ENCODE measurements around the gene PRSS53. TPM values are rescaled to one million over a fixed set of nuclear protein-coding genes. Genes with fewer than 3 reads are reported as not detected.

Gene PRSS53
- total RNA-seq, 2 experiments from 2014 or later, result 3.4 to 5.3 TPM

- CTCF ChIA-PET, result no interaction called here
- Mint-ChIP-seq H3K4me3 (no peak overlapping the region), H3K4me1 (ENCODE audit: low read depth) (peaks cover 6% of the 10 kb centered on the region), H3K36me3 (peaks cover 10% of the 10 kb centered on the region), H3K9me3 (no peaks in the 10 kb centered on the region), H3K27me3 (no peaks in the 10 kb centered on the region), H3K27ac (no peak overlapping the region)
- intact Hi-C loops (cut with micrococcal nuclease), result no loop called here
- no peak for DNase-seq
- POLR2A ChIA-PET, result interaction anchor here (1.4 kb wide), 1 partner anchor 29 kb away, joined by 3 read pairs; no protein-coding TSS in a partner anchor
These were observed 1.3 kb downstream of the PRSS53 start for GRCh38 chr16:31087481-31087880.

- no peak overlapping the region for H3K4me3 Mint-ChIP-seq
- H3K27me3 Mint-ChIP-seq, result no peaks in the 10 kb centered on the region
- peaks cover 10% of the 10 kb centered on the region for H3K36me3 Mint-ChIP-seq
- H3K27ac Mint-ChIP-seq, result no peak overlapping the region
- POLR2A ChIA-PET, result interaction anchor here (1.3 kb wide), 1 partner anchor 12 kb away, joined by 5 read pairs; the partner anchor contains the start of genes ZNF646 and ZNF668
- peaks cover 8% of the 10 kb centered on the region for H3K4me1 Mint-ChIP-seq (ENCODE audit: low read depth)
- H3K9me3 Mint-ChIP-seq, result no peaks in the 10 kb centered on the region
- CTCF ChIA-PET, result no interaction called here
- DNase-seq, result no peak
- intact Hi-C loops (cut with micrococcal nuclease), result no loop called here
These were observed 2.2 kb downstream of the PRSS53 start for GRCh38 chr16:31086629-31086906.

- no peak for DNase-seq
- POLR2A ChIA-PET, result interaction anchor here (1.3 kb wide), 1 partner anchor 12 kb away, joined by 5 read pairs; the partner anchor contains the start of genes ZNF646 and ZNF668
- CTCF ChIA-PET, result no interaction called here
- H3K27me3 Mint-ChIP-seq, result no peaks in the 10 kb centered on the region
- H3K9me3 Mint-ChIP-seq, result no peaks in the 10 kb centered on the region
- intact Hi-C loops (cut with micrococcal nuclease), result no loop called here
- H3K27ac Mint-ChIP-seq, result no peak overlapping the region
- H3K4me1 Mint-ChIP-seq (ENCODE audit: low read depth), result peaks cover 8% of the 10 kb centered on the region
- H3K4me3 Mint-ChIP-seq, result no peak overlapping the region
- H3K36me3 Mint-ChIP-seq, result peaks cover 10% of the 10 kb centered on the region
These were observed 2.7 kb downstream of the PRSS53 start for GRCh38 chr16:31085873-31086628.

- H3K27me3 Mint-ChIP-seq, result no peaks in the 10 kb centered on the region
- intact Hi-C loops (cut with micrococcal nuclease), result no loop called here
- POLR2A ChIA-PET, result no interaction called here
- no peak overlapping the region for H3K4me3 Mint-ChIP-seq
- H3K4me1 Mint-ChIP-seq (ENCODE audit: low read depth), result peaks cover 8% of the 10 kb centered on the region
- no peak overlapping the region for H3K27ac Mint-ChIP-seq
- no peaks in the 10 kb centered on the region for H3K9me3 Mint-ChIP-seq
- no peak for DNase-seq
- H3K36me3 Mint-ChIP-seq, result peaks cover 14% of the 10 kb centered on the region
- CTCF ChIA-PET, result no interaction called here
These were observed 3.3 kb downstream of the PRSS53 start for GRCh38 chr16:31085411-31085810.

- DNase-seq, result no peak
- ChIA-PET POLR2A (interaction anchor here (1.1 kb wide), 1 partner anchor 10 kb away, joined by 3 read pairs; the partner anchor contains the start of gene ZNF646), CTCF (no interaction called here)
- peaks cover 14% of the 10 kb centered on the region for H3K36me3 Mint-ChIP-seq
- peaks cover 6% of the 10 kb centered on the region for H3K4me1 Mint-ChIP-seq (ENCODE audit: low read depth)
- H3K27ac Mint-ChIP-seq, result no peak overlapping the region
- H3K27me3 Mint-ChIP-seq, result no peaks in the 10 kb centered on the region
- intact Hi-C loops (cut with micrococcal nuclease), result no loop called here
- no peaks in the 10 kb centered on the region for H3K9me3 Mint-ChIP-seq
- no peak overlapping the region for H3K4me3 Mint-ChIP-seq
These were observed 4.0 kb downstream of the PRSS53 start for GRCh38 chr16:31084584-31085302.

GRCh38 chr16:31083981-31084380, 4.8 kb downstream of the PRSS53 start:
- ChIA-PET POLR2A (interaction anchor here (1.1 kb wide), 1 partner anchor 10 kb away, joined by 3 read pairs; the partner anchor contains the start of gene ZNF646), CTCF (no interaction called here)
- Mint-ChIP-seq H3K9me3 (no peaks in the 10 kb centered on the region), H3K4me1 (ENCODE audit: low read depth) (peaks cover 6% of the 10 kb centered on the region), H3K4me3 (no peak overlapping the region), H3K27ac (no peak overlapping the region), H3K36me3 (peaks cover 15% of the 10 kb centered on the region), H3K27me3 (no peaks in the 10 kb centered on the region)
- no peak for DNase-seq
- intact Hi-C loops (cut with micrococcal nuclease), result no loop called here

- Mint-ChIP-seq H3K4me3 (no peak overlapping the region), H3K36me3 (peaks cover 18% of the 10 kb centered on the region), H3K27me3 (no peaks in the 10 kb centered on the region), H3K4me1 (ENCODE audit: low read depth) (peaks cover 6% of the 10 kb centered on the region), H3K27ac (no peak overlapping the region), H3K9me3 (no peaks in the 10 kb centered on the region)
- no peak for DNase-seq
- intact Hi-C loops (cut with micrococcal nuclease), result no loop called here
- CTCF ChIA-PET, result no interaction called here
- POLR2A ChIA-PET, result no interaction called here
These were observed 5.2 kb downstream of the PRSS53 start for GRCh38 chr16:31083556-31083955.

- Mint-ChIP-seq H3K36me3 (peaks cover 22% of the 10 kb centered on the region), H3K9me3 (no peaks in the 10 kb centered on the region), H3K4me3 (no peak overlapping the region), H3K27ac (no peak overlapping the region), H3K4me1 (ENCODE audit: low read depth) (peaks cover 6% of the 10 kb centered on the region), H3K27me3 (no peaks in the 10 kb centered on the region)
- POLR2A ChIA-PET, result interaction anchor here (1.4 kb wide), 1 partner anchor 11 kb away, joined by 4 read pairs; no protein-coding TSS in a partner anchor
- DNase-seq, result no peak
- CTCF ChIA-PET, result no interaction called here
- intact Hi-C loops (cut with micrococcal nuclease), result no loop called here
These were observed 5.7 kb downstream of the PRSS53 start for GRCh38 chr16:31083081-31083480.

GRCh38 chr16:31082368-31083045, 6.2 kb downstream of the PRSS53 start:
- intact Hi-C loops (cut with micrococcal nuclease), result no loop called here
- Mint-ChIP-seq H3K4me1 (ENCODE audit: low read depth) (peaks cover 6% of the 10 kb centered on the region), H3K36me3 (peaks cover 26% of the 10 kb centered on the region), H3K9me3 (no peaks in the 10 kb centered on the region), H3K27me3 (no peaks in the 10 kb centered on the region), H3K4me3 (no peak overlapping the region), H3K27ac (no peak overlapping the region)
- no peak for DNase-seq
- CTCF ChIA-PET, result no interaction called here
- POLR2A ChIA-PET, result interaction anchor here (1.4 kb wide), 1 partner anchor 11 kb away, joined by 4 read pairs; no protein-coding TSS in a partner anchor

- H3K27ac Mint-ChIP-seq, result no peak overlapping the region
- no peaks in the 10 kb centered on the region for H3K27me3 Mint-ChIP-seq
- H3K4me1 Mint-ChIP-seq (ENCODE audit: low read depth), result peaks cover 6% of the 10 kb centered on the region
- DNase-seq, result no peak
- H3K9me3 Mint-ChIP-seq, result no peaks in the 10 kb centered on the region
- no peak overlapping the region for H3K4me3 Mint-ChIP-seq
- peaks cover 26% of the 10 kb centered on the region for H3K36me3 Mint-ChIP-seq
- CTCF ChIA-PET, result no interaction called here
- intact Hi-C loops (cut with micrococcal nuclease), result no loop called here
- POLR2A ChIA-PET, result interaction anchor here (1.4 kb wide), 1 partner anchor 12 kb away, joined by 4 read pairs; no protein-coding TSS in a partner anchor
These were observed 7.1 kb downstream of the PRSS53 start for GRCh38 chr16:31081428-31082351.

- CTCF ChIA-PET, result no interaction called here
- Mint-ChIP-seq H3K36me3 (peaks cover 26% of the 10 kb centered on the region), H3K9me3 (no peaks in the 10 kb centered on the region), H3K4me1 (ENCODE audit: low read depth) (peaks cover 12% of the 10 kb centered on the region), H3K27me3 (no peaks in the 10 kb centered on the region), H3K27ac (no peak overlapping the region), H3K4me3 (no peak overlapping the region)
- POLR2A ChIA-PET, result interaction anchor here (1.0 kb wide), 1 partner anchor 13 kb away, joined by 3 read pairs; no protein-coding TSS in a partner anchor
- DNase-seq, result no peak
- intact Hi-C loops (cut with micrococcal nuclease), result no loop called here
These were observed 7.9 kb downstream of the PRSS53 start for GRCh38 chr16:31080756-31081419.
